HCT116 (cell line): ENCODE results near the gene PSME1.

Experiments
- EZH2 ChIP-seq: fragments of 200-600 bp; sonication (generic); IDR thresholded peaks from 2 replicates; pipeline ENCODE4 v1.6.1; 2017; ENCODE audit warnings: antibody characterized with exemption, mixed run types
- SRF ChIP-seq: IDR thresholded peaks from 2 replicates; pipeline ENCODE4 v1.6.1; 2012; ENCODE audit warnings: low read depth
- YY1 ChIP-seq: IDR thresholded peaks from 2 replicates; pipeline ENCODE4 v1.6.1; 2011; ENCODE audit warnings: low read length, low read depth, moderate library complexity, mild to moderate bottlenecking; ENCODE audit not compliant: insufficient replicate concordance; ENCODE audit errors: extremely low read depth
- TF ChIP-seq, protein P1 (sequence below), 3 experiments: fragments of 200-600 bp in 1 of 3; sonication (generic) in 1 of 3; IDR thresholded peaks in 2 of 3; conservative IDR thresholded peaks in 1 of 3; 2 replicates each; pipeline ENCODE4 v1.5.1; 2012 to 2017; ENCODE audit warnings: low read depth in 2 of 3, low read length in 2 of 3, antibody characterized with exemption in 1 of 3, borderline replicate concordance in 1 of 3, control low read depth in 1 of 3, mild to moderate bottlenecking in 1 of 3, mixed read lengths in 1 of 3, mixed run types in 1 of 3, moderate library complexity in 1 of 3; ENCODE audit not compliant: insufficient read depth in 1 of 3

DNA sequence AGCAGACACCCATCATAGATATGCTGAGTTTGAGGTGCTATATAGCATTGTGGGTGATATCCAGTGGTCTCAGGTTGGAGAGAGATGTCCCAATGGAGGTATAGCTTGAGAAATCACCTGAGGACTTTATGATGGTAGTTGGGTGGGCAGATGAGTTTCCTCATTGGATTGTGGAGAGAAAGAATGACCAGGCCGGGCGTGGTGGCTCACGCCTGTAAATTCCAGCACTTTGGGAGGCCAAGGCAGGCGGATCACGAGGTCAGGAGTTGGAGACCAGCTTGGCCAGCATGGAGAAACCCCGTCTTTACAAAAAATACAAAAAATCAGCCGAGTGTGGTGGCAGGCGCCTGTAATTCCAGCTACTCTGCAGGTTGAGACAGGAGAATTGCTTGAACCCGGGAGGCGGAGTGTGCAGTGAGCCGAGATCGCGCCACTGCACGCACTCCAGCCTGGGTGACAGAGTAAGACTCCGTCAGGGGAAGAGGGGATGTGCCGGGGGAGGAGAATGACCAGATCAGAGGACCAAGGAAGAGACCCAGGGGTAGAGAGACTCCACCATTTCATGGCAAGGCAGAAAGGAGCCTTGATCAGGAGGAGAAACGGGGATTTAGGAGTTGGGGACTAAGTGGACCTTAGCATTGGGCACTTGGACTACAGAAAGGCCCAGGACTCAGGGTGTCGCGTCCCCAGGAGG, 42.6 kb upstream of the PSME1 start:
- TF ChIP-seq EZH2: no peak
- TF ChIP-seq, protein P1, sequence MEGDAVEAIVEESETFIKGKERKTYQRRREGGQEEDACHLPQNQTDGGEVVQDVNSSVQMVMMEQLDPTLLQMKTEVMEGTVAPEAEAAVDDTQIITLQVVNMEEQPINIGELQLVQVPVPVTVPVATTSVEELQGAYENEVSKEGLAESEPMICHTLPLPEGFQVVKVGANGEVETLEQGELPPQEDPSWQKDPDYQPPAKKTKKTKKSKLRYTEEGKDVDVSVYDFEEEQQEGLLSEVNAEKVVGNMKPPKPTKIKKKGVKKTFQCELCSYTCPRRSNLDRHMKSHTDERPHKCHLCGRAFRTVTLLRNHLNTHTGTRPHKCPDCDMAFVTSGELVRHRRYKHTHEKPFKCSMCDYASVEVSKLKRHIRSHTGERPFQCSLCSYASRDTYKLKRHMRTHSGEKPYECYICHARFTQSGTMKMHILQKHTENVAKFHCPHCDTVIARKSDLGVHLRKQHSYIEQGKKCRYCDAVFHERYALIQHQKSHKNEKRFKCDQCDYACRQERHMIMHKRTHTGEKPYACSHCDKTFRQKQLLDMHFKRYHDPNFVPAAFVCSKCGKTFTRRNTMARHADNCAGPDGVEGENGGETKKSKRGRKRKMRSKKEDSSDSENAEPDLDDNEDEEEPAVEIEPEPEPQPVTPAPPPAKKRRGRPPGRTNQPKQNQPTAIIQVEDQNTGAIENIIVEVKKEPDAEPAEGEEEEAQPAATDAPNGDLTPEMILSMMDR (IDR thresholded peaks at IDR 0.05 in 2 of 3, conservative IDR thresholded peaks at IDR 0.05 in 1 of 3; ENCODE audit: borderline replicate concordance in 1 of 3, insufficient read depth in 1 of 3, low read depth in 2 of 3, low read length in 2 of 3): no peak
- no peak for TF ChIP-seq SRF
- no peak for TF ChIP-seq YY1
